ENCODE results near the gene EME1. TPM values are rescaled to one million over a fixed set of nuclear protein-coding genes. Genes with fewer than 3 reads are reported as not detected.

The EME1 gene
- total RNA-seq, 3 donors from 2014 or later = 0.76 to 4.0 (median 1.8) TPM

GRCh38 chr17:50363217-50364060, 9.6 kb upstream of the EME1 start:
- peaks cover 5% of the 10 kb centered on the region for H3K4me1 ChIP-seq (ENCODE audit: low read depth)
- H3K9me3 ChIP-seq = no peaks in the 10 kb centered on the region
- DNase-seq (no peak), ATAC-seq (no peak)
- intact Hi-C loops (cut with DNase I, micrococcal nuclease) = loop anchor here in 1 of 2 donors (10.0 kb wide), 1 partner anchor 121 kb away; no protein-coding TSS in a partner anchor
- no peak overlapping the region for H3K4me3 ChIP-seq
- no peaks in the 10 kb centered on the region for H3K36me3 ChIP-seq (ENCODE audit: low read depth)
- no peak for TF ChIP-seq CTCF (IDR thresholded peaks at IDR 0.05)

- Histone ChIP-seq H3K36me3 (ENCODE audit: low read depth) (no peaks in the 10 kb centered on the region), H3K4me1 (ENCODE audit: low read depth) (peaks cover 5% of the 10 kb centered on the region)
- intact Hi-C loops (cut with DNase I, micrococcal nuclease) = loop anchor here in 1 of 2 donors (10.0 kb wide), 1 partner anchor 121 kb away; no protein-coding TSS in a partner anchor
Observed at GRCh38 chr17:50364061-50364458, 9.0 kb upstream of the EME1 start.

GRCh38 chr17:50364715-50365114, 8.3 kb upstream of the EME1 start:
- H3K9me3 ChIP-seq = no peaks in the 10 kb centered on the region
- peaks cover 5% of the 10 kb centered on the region for H3K4me1 ChIP-seq (ENCODE audit: low read depth)
- peaks cover under 1% of the 10 kb centered on the region for H3K36me3 ChIP-seq (ENCODE audit: low read depth)
- ATAC-seq (no peak), DNase-seq (no peak)
- TF ChIP-seq CTCF (IDR thresholded peaks at IDR 0.05) = no peak
- intact Hi-C loops (cut with DNase I, micrococcal nuclease) = loop anchor here in 1 of 2 donors (10.0 kb wide), 1 partner anchor 120 kb away; no protein-coding TSS in a partner anchor
- H3K4me3 ChIP-seq = no peak overlapping the region

More at GRCh38 chr17:50364061-50364458, 9.0 kb upstream of the EME1 start:
- Histone ChIP-seq H3K4me3 (no peak overlapping the region), H3K9me3 (no peaks in the 10 kb centered on the region)
- DNase-seq (no peak), ATAC-seq (no peak)
- TF ChIP-seq CTCF (IDR thresholded peaks at IDR 0.05) = no peak

GRCh38 chr17:50365165-50365564, 7.9 kb upstream of the EME1 start:
- no peak for TF ChIP-seq CTCF (IDR thresholded peaks at IDR 0.05)
- intact Hi-C loops (cut with DNase I, micrococcal nuclease) = loop anchor here in 1 of 2 donors (10.0 kb wide), 1 partner anchor 120 kb away; no protein-coding TSS in a partner anchor
- Histone ChIP-seq H3K4me1 (ENCODE audit: low read depth) (peaks cover 5% of the 10 kb centered on the region), H3K36me3 (ENCODE audit: low read depth) (peaks cover 4% of the 10 kb centered on the region), H3K4me3 (no peak overlapping the region), H3K9me3 (no peaks in the 10 kb centered on the region)
- DNase-seq (no peak), ATAC-seq (no peak)

GRCh38 chr17:50365649-50366393, 7.2 kb upstream of the EME1 start:
- Histone ChIP-seq H3K4me3 (no peak overlapping the region), H3K36me3 (ENCODE audit: low read depth) (peaks cover 4% of the 10 kb centered on the region), H3K4me1 (ENCODE audit: low read depth) (peaks cover 5% of the 10 kb centered on the region), H3K9me3 (no peaks in the 10 kb centered on the region)
- intact Hi-C loops (cut with DNase I, micrococcal nuclease) = loop anchor here in 1 of 2 donors (10.0 kb wide), 1 partner anchor 119 kb away; no protein-coding TSS in a partner anchor
- no peak for TF ChIP-seq CTCF (IDR thresholded peaks at IDR 0.05)
- ATAC-seq (no peak), DNase-seq (no peak)
